ENCODE data around the gene DYNC1I2.

- no peak for TF ChIP-seq CTCF (IDR thresholded peaks at IDR 0.05)
- TF ChIP-seq POLR2A (IDR thresholded peaks at IDR 0.05), result no peak
These were observed 15.4 kb upstream of the DYNC1I2 start for GRCh38 chr2:171671867-171672266.
